Upper lobe of left lung (tissue), 6 donors: Measurements from ENCODE around the gene SLC40A1. TPM values are rescaled to one million over a fixed set of nuclear protein-coding genes. Genes with fewer than 3 reads are reported as not detected.

Source experiments
- ATAC-seq, 2 donors: fragments of 200-7000 bp; cut with Tn5 transposase; one replicate each; pipeline ENCODE4 v1.9.1; 2022; ENCODE audit warnings: mild to moderate bottlenecking in 2 of 2, moderate library complexity in 2 of 2; ENCODE audit not compliant: low FRiP score in 2 of 2
- DNase-seq, 2 donors: peaks; one replicate each; pipeline ENCODE4 v3.0.0-alpha.2; 2019 to 2020
- H3K27ac ChIP-seq, 4 donors: fragments of 200-600 bp; sonication (generic); one replicate each; pipeline ENCODE4 v1.5.1; 2016 to 2019
- H3K27me3 ChIP-seq, 4 donors: fragments of 200-600 bp; sonication (generic); one replicate each; pipeline ENCODE4 v1.5.1; 2017 to 2019
- H3K36me3 ChIP-seq, 4 donors: fragments of 200-600 bp; sonication (generic); one replicate each; pipeline ENCODE4 v1.5.1; 2016 to 2019
- H3K4me1 ChIP-seq, 4 donors: fragments of 200-600 bp; sonication (generic); one replicate each; pipeline ENCODE4 v1.5.1; 2018 to 2019
- H3K4me3 ChIP-seq, 4 donors: fragments of 200-600 bp; sonication (generic); one replicate each; pipeline ENCODE4 v1.5.1; 2017 to 2019; ENCODE audit warnings: mild to moderate bottlenecking in 2 of 4, moderate library complexity in 1 of 4
- H3K9me3 ChIP-seq, 4 donors: fragments of 200-600 bp; sonication (generic); one replicate each; pipeline ENCODE4 v1.5.1; 2018 to 2019
- CTCF ChIP-seq, 6 experiments: fragments of 450-650 bp in 4 of 6; fragments of 200-600 bp in 2 of 6; sonication (generic) in 2 of 6; IDR thresholded peaks; one replicate each; pipeline ENCODE4 v1.5.1; 2016 to 2019; ENCODE audit warnings: antibody characterized with exemption in 6 of 6
- EP300 ChIP-seq, 4 donors: sonication (generic); formaldehyde crosslinking; IDR thresholded peaks; one replicate each; pipeline ENCODE4 v1.5.1; 2017; ENCODE audit warnings: antibody characterized with exemption in 4 of 4, control low read depth in 2 of 4
- POLR2A ChIP-seq, 4 donors: fragments of 450-650 bp; IDR thresholded peaks; one replicate each; pipeline ENCODE4 v1.5.1; 2016 to 2017; ENCODE audit warnings: antibody characterized with exemption in 4 of 4, mild to moderate bottlenecking in 2 of 4
- POLR2AphosphoS5 ChIP-seq, 2 donors: sonication (generic); formaldehyde crosslinking; IDR thresholded peaks; one replicate each; pipeline ENCODE4 v1.5.1; 2017; ENCODE audit warnings: antibody characterized with exemption in 2 of 2
- WGBS, 2 donors: methylation state at CpG; one replicate each; pipeline ENCODE4 v1.1.5; 2017 to 2018; 5-methylcytosine and 5-hydroxymethylcytosine counted together
- total RNA-seq, 6 donors: library from RNA; depleted of rRNA in 4 of 6; stranded (reverse); fragments of >200 nt in 4 of 6; gene quantifications; one replicate each; pipeline versions ENCODE4 v1.1.0 to v1.2.1, GENCODE V29; 2016 to 2021
- donor health status: DM: no; HTN: no; CAD: no; lungs with moderate emphysema.
- donor health status: DM: no; HTN: yes; CAD: no; lungs with severe emphysema.

SLC40A1 gene
- total RNA-seq, 6 donors from 2014 or later: 67.4 to 154 (median 131) TPM

DNA sequence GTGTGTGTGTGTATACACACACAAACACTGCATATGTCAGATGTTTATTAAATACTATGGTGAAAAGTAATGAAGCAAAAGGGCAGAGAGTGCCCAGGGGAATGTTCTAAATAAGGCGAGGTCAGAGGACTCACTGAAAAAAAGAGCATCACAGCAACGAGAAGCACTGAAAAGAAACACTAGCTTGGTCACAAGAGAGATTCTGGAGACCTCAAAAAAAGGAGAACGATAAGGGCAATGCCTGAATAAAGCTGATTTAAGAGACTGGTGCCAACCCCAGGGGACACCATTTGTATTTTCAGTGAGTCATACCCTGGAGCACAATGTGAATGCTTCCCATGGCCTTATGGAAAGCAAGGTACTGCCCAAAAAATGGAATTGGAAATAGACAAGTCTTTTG lies 14.5 kb downstream of the SLC40A1 start:
- Histone ChIP-seq H3K9me3 (no peaks in the 10 kb centered on the region), H3K27me3 (no peaks in the 10 kb centered on the region), H3K36me3 (peaks cover 20 to 92% (median 32%) of the 10 kb centered on the region in 4 donors), H3K4me1 (peaks cover 12 to 37% (median 15%) of the 10 kb centered on the region in 4 donors), H3K27ac (peak overlapping the region in 2 of 4 donors; percentile 42 to 54), H3K4me3 (no peak overlapping the region)
- TF ChIP-seq CTCF (IDR thresholded peaks at IDR 0.05) (no peak), EP300 (IDR thresholded peaks at IDR 0.05) (no peak), POLR2AphosphoS5 (IDR thresholded peaks at IDR 0.05) (no peak), POLR2A (IDR thresholded peaks at IDR 0.05) (no peak)
- 69% methylated on average over 3 of the region's 3 CpGs for WGBS, 2 donors
- DNase-seq: no peak
- ATAC-seq: no peak

DNA sequence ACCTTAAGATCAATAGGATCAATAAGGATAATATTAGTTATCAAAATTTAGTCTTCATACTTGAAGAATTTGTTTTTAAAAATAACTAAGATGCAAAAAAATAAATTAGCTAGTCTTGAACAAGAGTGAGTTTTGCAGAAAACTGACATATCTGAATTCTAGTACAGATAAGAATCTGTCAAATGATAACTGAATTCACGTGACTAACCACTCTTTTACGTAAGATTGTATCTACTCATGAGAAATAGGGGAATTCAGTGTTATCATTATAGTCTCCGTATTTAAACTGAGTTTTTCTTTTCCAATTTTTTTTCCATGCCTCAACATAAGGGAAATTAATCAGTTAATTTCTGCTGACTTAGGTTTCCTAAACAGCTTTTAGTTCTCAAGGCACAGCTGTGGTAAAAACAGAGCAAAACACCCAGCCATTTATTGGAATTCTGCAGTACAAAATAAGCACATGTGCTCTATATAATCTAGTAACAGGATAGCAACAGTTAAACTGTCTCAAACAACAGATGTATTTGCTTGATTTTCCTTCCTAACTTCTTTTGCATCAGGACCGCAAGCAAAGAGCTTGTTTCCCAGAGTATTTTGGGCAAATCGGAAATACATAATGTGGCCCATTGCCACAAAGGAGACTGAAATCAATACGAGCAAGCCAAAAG lies 19.1 kb downstream of the SLC40A1 start:
- no peaks in the 10 kb centered on the region for H3K27me3 ChIP-seq
- H3K36me3 ChIP-seq: peaks cover 24 to 64% (median 31%) of the 10 kb centered on the region in 4 donors
- no peak overlapping the region for H3K4me3 ChIP-seq
- 71 to 73% methylated on average over 6 of the region's 6 CpGs for WGBS, 2 donors
- TF ChIP-seq CTCF (IDR thresholded peaks at IDR 0.05): no peak
- no peak for TF ChIP-seq EP300 (IDR thresholded peaks at IDR 0.05)
- TF ChIP-seq POLR2A (IDR thresholded peaks at IDR 0.05): no peak
- no peak for TF ChIP-seq POLR2AphosphoS5 (IDR thresholded peaks at IDR 0.05)
- H3K4me1 ChIP-seq: peaks cover 10 to 37% (median 21%) of the 10 kb centered on the region in 4 donors
- no peaks in the 10 kb centered on the region for H3K9me3 ChIP-seq
- DNase-seq: no peak
- no peak for ATAC-seq
- peak overlapping the region in 1 of 4 donors; percentile 13 for H3K27ac ChIP-seq

GRCh38 chr2:189560273-189560586 lies 20.4 kb downstream of the SLC40A1 start:
- peaks cover 16 to 51% (median 29%) of the 10 kb centered on the region in 4 donors for H3K36me3 ChIP-seq

DNA sequence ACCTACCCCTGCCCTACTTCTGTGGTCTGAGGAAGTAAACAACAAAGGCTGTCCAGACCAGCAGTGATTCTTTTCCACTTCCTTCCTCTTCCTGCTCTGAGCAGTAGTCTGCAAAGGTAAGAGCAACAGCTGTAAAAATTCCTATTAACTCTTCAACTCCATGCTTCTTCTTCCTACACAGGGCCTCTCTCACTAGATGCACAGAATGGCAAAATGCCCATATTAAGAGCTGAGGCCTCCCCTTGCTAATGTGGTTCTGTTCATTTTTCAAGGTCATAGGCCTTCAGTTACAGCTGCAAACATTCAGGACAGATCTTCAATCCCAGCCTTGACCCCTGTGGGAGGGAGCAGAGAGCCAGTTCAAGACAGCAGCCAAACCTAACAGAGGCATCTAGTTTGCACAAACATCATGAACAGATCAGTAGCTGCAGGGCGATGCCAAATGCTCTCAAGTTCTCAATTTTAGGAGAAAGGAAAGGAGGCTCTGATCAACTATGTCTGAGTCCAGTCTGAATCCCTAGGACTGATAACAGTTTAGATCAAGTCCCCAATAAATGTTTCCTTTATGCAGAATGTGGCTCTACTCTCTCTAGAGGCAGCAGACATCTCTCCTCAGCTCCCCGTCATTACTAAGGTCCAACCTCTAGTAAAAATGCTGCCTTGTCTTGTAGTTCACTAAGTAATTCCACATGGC lies 20.9 kb downstream of the SLC40A1 start:
- H3K27me3 ChIP-seq: no peaks in the 10 kb centered on the region
- no peak overlapping the region for H3K4me3 ChIP-seq
- peak; percentile 53 to 66 for ATAC-seq
- peak overlapping the region in 2 of 4 donors; percentile 39 to 49 for H3K27ac ChIP-seq
- TF ChIP-seq POLR2A (IDR thresholded peaks at IDR 0.05) (no peak), CTCF (IDR thresholded peaks at IDR 0.05) (no peak), EP300 (IDR thresholded peaks at IDR 0.05) (no peak), POLR2AphosphoS5 (IDR thresholded peaks at IDR 0.05) (no peak)
- H3K36me3 ChIP-seq: peaks cover 11 to 46% (median 26%) of the 10 kb centered on the region in 4 donors
- no peak for DNase-seq
- peaks cover 10 to 33% (median 18%) of the 10 kb centered on the region in 4 donors for H3K4me1 ChIP-seq
- 69 to 80% methylated on average over 2 of the region's 2 CpGs for WGBS, 2 donors
- H3K9me3 ChIP-seq: no peaks in the 10 kb centered on the region

More at GRCh38 chr2:189560273-189560586, 20.4 kb downstream of the SLC40A1 start:
- no peaks in the 10 kb centered on the region for H3K27me3 ChIP-seq
- no peak for DNase-seq
- H3K4me3 ChIP-seq: no peak overlapping the region
- H3K27ac ChIP-seq: peak overlapping the region in 1 of 4 donors; percentile 39
- TF ChIP-seq EP300 (IDR thresholded peaks at IDR 0.05) (no peak), CTCF (IDR thresholded peaks at IDR 0.05) (no peak), POLR2A (IDR thresholded peaks at IDR 0.05) (no peak), POLR2AphosphoS5 (IDR thresholded peaks at IDR 0.05) (no peak)
- H3K9me3 ChIP-seq: no peaks in the 10 kb centered on the region
- no peak for ATAC-seq
- peaks cover 10 to 37% (median 18%) of the 10 kb centered on the region in 4 donors for H3K4me1 ChIP-seq
